Calu3 (cell line): Measurements from ENCODE around the gene CASP2. TPM values are rescaled to one million over a fixed set of nuclear protein-coding genes. Genes with fewer than 3 reads are reported as not detected.

ENCODE experiments used
- BruUV-seq: library from RNA; stranded (reverse); fragments of 400-500 nt; replicated peaks from 2 replicates; lab custom pipeline; 2021; lab: Mats Ljungman, UMichigan
- CTCF ChIA-PET: fragments of 300-600 bp; sonication (Branson Sonifier 250); formaldehyde crosslinking; loops from one replicate; lab custom pipeline; 2022; ENCODE audit warnings: antibody characterized with exemption; lab: Charles Lee
- DNase-seq: peaks from one replicate; pipeline ENCODE4 v3.0.0; 2022
- H3K27ac Mint-ChIP-seq: one replicate; pipeline ENCODE4 v1.8.0; 2022; ENCODE audit warnings: mixed read lengths; ENCODE audit not compliant: unreplicated experiment
- H3K27me3 Mint-ChIP-seq: one replicate; pipeline ENCODE4 v1.8.0; 2022; ENCODE audit warnings: mixed read lengths; ENCODE audit not compliant: unreplicated experiment
- H3K36me3 Mint-ChIP-seq: one replicate; pipeline ENCODE4 v1.8.0; 2022; ENCODE audit warnings: mild to moderate bottlenecking, moderate library complexity, mixed read lengths; ENCODE audit not compliant: insufficient read depth, unreplicated experiment
- H3K4me1 Mint-ChIP-seq: one replicate; pipeline ENCODE4 v1.8.0; 2022; ENCODE audit warnings: mild to moderate bottlenecking, low read depth, mixed read lengths; ENCODE audit not compliant: unreplicated experiment
- H3K4me3 Mint-ChIP-seq: one replicate; pipeline ENCODE4 v1.8.0; 2022; ENCODE audit warnings: mild to moderate bottlenecking, low read depth, moderate library complexity, mixed read lengths; ENCODE audit not compliant: unreplicated experiment
- H3K9me3 Mint-ChIP-seq: one replicate; pipeline ENCODE4 v1.8.0; 2022; ENCODE audit warnings: low read depth, mixed read lengths; ENCODE audit not compliant: unreplicated experiment
- CTCF ChIP-seq: fragments of 200-600 bp; IDR thresholded peaks from one replicate; pipeline ENCODE4 v1.8.0; 2022; ENCODE audit warnings: antibody characterized with exemption; ENCODE audit not compliant: unreplicated experiment
- intact Hi-C: fragments of 100-400 bp; cut with micrococcal nuclease; formaldehyde crosslinking; loops from one replicate; pipeline ENCODE4 v1.10.0; 2022; ENCODE audit not compliant: unreplicated experiment
- total RNA-seq: library from RNA; stranded (reverse); gene quantifications from 2 replicates; pipeline ENCODE4 v1.2.3, GENCODE V29; 2022

The CASP2 gene
- total RNA-seq, 1 experiment from 2014 or later: 51.3 TPM

GRCh38 chr7:143250822-143251221 is 37.3 kb upstream of the CASP2 start:
- BruUV-seq: no TSS peak
- Mint-ChIP-seq H3K27ac (no peak overlapping the region), H3K27me3 (no peaks in the 10 kb centered on the region), H3K4me3 (no peak overlapping the region), H3K36me3 (no peaks in the 10 kb centered on the region), H3K4me1 (peaks cover 53% of the 10 kb centered on the region), H3K9me3 (peaks cover 6% of the 10 kb centered on the region)
- DNase-seq: no peak
- no peak for TF ChIP-seq CTCF
- intact Hi-C loops: no loop called here
- CTCF ChIA-PET: interaction anchor here (0.6 kb wide), 1 partner anchor 71 kb away, joined by 4 read pairs; no protein-coding TSS in a partner anchor

- DNase-seq: no peak
- CTCF ChIA-PET: no interaction called here
- intact Hi-C loops: no loop called here
- H3K36me3 Mint-ChIP-seq: no peaks in the 10 kb centered on the region
- peaks cover 6% of the 10 kb centered on the region for H3K9me3 Mint-ChIP-seq
- BruUV-seq: no TSS peak
- H3K4me1 Mint-ChIP-seq: peaks cover 44% of the 10 kb centered on the region
- H3K27me3 Mint-ChIP-seq: no peaks in the 10 kb centered on the region
- H3K27ac Mint-ChIP-seq: no peak overlapping the region
- no peak for TF ChIP-seq CTCF
- no peak overlapping the region for H3K4me3 Mint-ChIP-seq
These were observed 36.1 kb upstream of the CASP2 start for GRCh38 chr7:143252006-143252405.

GRCh38 chr7:143255564-143255963 is 32.6 kb upstream of the CASP2 start:
- BruUV-seq: no TSS peak
- Mint-ChIP-seq H3K27ac (no peak overlapping the region), H3K36me3 (no peaks in the 10 kb centered on the region), H3K9me3 (peaks cover 6% of the 10 kb centered on the region), H3K4me3 (no peak overlapping the region), H3K4me1 (peaks cover 29% of the 10 kb centered on the region), H3K27me3 (no peaks in the 10 kb centered on the region)
- intact Hi-C loops: no loop called here
- TF ChIP-seq CTCF: no peak
- no peak for DNase-seq
- CTCF ChIA-PET: interaction anchor here (1.8 kb wide), 1 partner anchor 15 kb away, joined by 5 read pairs; no protein-coding TSS in a partner anchor

- no peak for DNase-seq
- CTCF ChIA-PET: interaction anchor here (1.8 kb wide), 1 partner anchor 16 kb away, joined by 5 read pairs; no protein-coding TSS in a partner anchor
These were observed 31.8 kb upstream of the CASP2 start for GRCh38 chr7:143256325-143256724.

More at GRCh38 chr7:143256325-143256724, 31.8 kb upstream of the CASP2 start:
- Mint-ChIP-seq H3K4me3 (no peak overlapping the region), H3K27me3 (no peaks in the 10 kb centered on the region), H3K4me1 (peaks cover 29% of the 10 kb centered on the region), H3K27ac (no peak overlapping the region), H3K9me3 (peaks cover 6% of the 10 kb centered on the region), H3K36me3 (no peaks in the 10 kb centered on the region)
- intact Hi-C loops: no loop called here
- BruUV-seq: no TSS peak
- TF ChIP-seq CTCF: no peak
